HepG2 (cell line): ENCODE data around the gene GNB3. TPM values are rescaled to one million over a fixed set of nuclear protein-coding genes. Genes with fewer than 3 reads are reported as not detected.
A peak's percentile ranks its signal among the peaks of the same experiment; 100 is the strongest.

Experiments
- ATAC-seq: fragments of 200-7000 bp; cut with Tn5 transposase; 3 replicates; pipeline ENCODE4 v1.9.1; 2020; ENCODE audit warnings: mild to moderate bottlenecking, moderate library complexity
- BruUV-seq: library from RNA; stranded (reverse); fragments of 400-500 nt; replicated peaks from 2 replicates; lab custom pipeline; 2021; lab: Mats Ljungman, UMichigan
- CTCF ChIA-PET: fragments of 300-600 bp; formaldehyde crosslinking; extraction: SDS; loops from one replicate; lab custom pipeline; 2021; ENCODE audit warnings: low total read pairs, inconsistent platforms, low intra/inter-chr PET ratio; lab: Yijun Ruan, JAX
- POLR2A ChIA-PET: fragments of 350-600 bp; sonication (Branson Sonifier 250); formaldehyde crosslinking; loops from one replicate; lab custom pipeline; 2020; ENCODE audit warnings: antibody characterized with exemption, inconsistent platforms; lab: Yijun Ruan, JAX
- DNase-seq: peaks from one replicate; pipeline ENCODE4 v3.0.0-alpha.2; 2015; ENCODE audit warnings: low spot score
- FAIRE-seq: peaks from 3 replicates; lab custom pipeline; 2011; peaks lifted over from hg19 to GRCh38; lab: Jason Lieb, UNC
- H2AFZ ChIP-seq: one replicate; pipeline ENCODE4 v1.6.1; 2011; ENCODE audit warnings: low read length, inconsistent platforms
- H3K27ac ChIP-seq: fragments of 300-600 bp; 3 replicates; pipeline ENCODE4 v1.8.0; 2011; ENCODE audit warnings: mixed run types, mild to moderate bottlenecking, mixed read lengths, low read length, inconsistent platforms; ENCODE audit not compliant: insufficient read depth; ENCODE audit errors: extremely low read length
- H3K27me3 ChIP-seq, 2 experiments: fragments of 200-600 bp in 1 of 2; 2 replicates in 1 of 2; 3 replicates in 1 of 2; pipeline versions ENCODE4 v1.6.0 to v1.8.0; 2011; ENCODE audit warnings: low read length in 2 of 2, mild to moderate bottlenecking in 2 of 2, moderate library complexity in 2 of 2, inconsistent platforms in 1 of 2; ENCODE audit not compliant: insufficient read depth in 2 of 2, control insufficient read depth in 1 of 2
- H3K36me3 ChIP-seq, 2 experiments: fragments of 200-600 bp in 1 of 2; replicated peaks in 1 of 2; 2 replicates in 1 of 2; 3 replicates in 1 of 2; pipeline versions ENCODE4 v1.5.1 to v1.8.0; 2011; ENCODE audit warnings: low read length in 2 of 2, inconsistent platforms in 1 of 2; ENCODE audit not compliant: insufficient read depth in 2 of 2, control insufficient read depth in 1 of 2
- H3K4me1 ChIP-seq: 2 replicates; pipeline ENCODE4 v1.5.1; 2012; ENCODE audit warnings: low read length, inconsistent platforms; ENCODE audit not compliant: insufficient read depth
- H3K4me2 ChIP-seq: 2 replicates; pipeline ENCODE4 v1.6.0; 2011; ENCODE audit warnings: low read depth, low read length, inconsistent platforms
- H3K4me3 ChIP-seq, 3 experiments: fragments of 200-600 bp in 1 of 3; sonication (generic), shearing (Covaris generic) in 1 of 3; replicated peaks in 1 of 3; 2 replicates each; pipeline ENCODE4 v1.5.1; 2011 to 2016; ENCODE audit warnings: low read length in 3 of 3, inconsistent platforms in 2 of 3, low read depth in 2 of 3, mild to moderate bottlenecking in 2 of 3, control low read depth in 1 of 3, mixed read lengths in 1 of 3; ENCODE audit not compliant: insufficient read depth in 1 of 3
- H3K79me2 ChIP-seq: one replicate; pipeline ENCODE4 v1.6.1; 2011; ENCODE audit warnings: low read length, inconsistent platforms; ENCODE audit not compliant: insufficient read depth
- H3K9ac ChIP-seq: 2 replicates; pipeline ENCODE4 v1.6.0; 2011; ENCODE audit warnings: mild to moderate bottlenecking, low read depth, low read length, inconsistent platforms; ENCODE audit not compliant: insufficient read depth
- H3K9me3 ChIP-seq: 2 replicates; pipeline ENCODE4 v1.5.1; 2012; ENCODE audit warnings: mild to moderate bottlenecking, low read length
- H4K20me1 ChIP-seq: 2 replicates; pipeline ENCODE4 v1.6.0; 2011; ENCODE audit warnings: inconsistent platforms, mild to moderate bottlenecking, low read length, moderate library complexity; ENCODE audit not compliant: insufficient read depth
- AGO1 ChIP-seq: fragments of 200-400 bp; formaldehyde crosslinking; IDR thresholded peaks from 2 replicates; pipeline ENCODE4 v1.6.1; 2017; ENCODE audit warnings: mild to moderate bottlenecking, low read depth, low read length, moderate library complexity; ENCODE audit not compliant: poor library complexity, severe bottlenecking
- GLI4 ChIP-seq: sonication (generic); formaldehyde crosslinking; IDR thresholded peaks from 2 replicates; pipeline ENCODE4 v1.5.1; 2020; ENCODE audit warnings: missing genetic modification reagents, mild to moderate bottlenecking, moderate library complexity, borderline replicate concordance
- HNRNPL ChIP-seq: fragments of 200-400 bp; formaldehyde crosslinking; IDR thresholded peaks from 2 replicates; pipeline ENCODE4 v1.6.1; 2017; ENCODE audit warnings: mild to moderate bottlenecking, low read depth, low read length
- HOXA3 ChIP-seq: sonication (generic); formaldehyde crosslinking; IDR thresholded peaks from 2 replicates; pipeline ENCODE4 v1.5.0; 2020; ENCODE audit warnings: missing genetic modification reagents
- HOXA5 ChIP-seq: sonication (generic); formaldehyde crosslinking; IDR thresholded peaks from 2 replicates; pipeline ENCODE4 v1.4.0; 2020; ENCODE audit warnings: missing genetic modification reagents
- MLLT10 ChIP-seq: sonication (generic); formaldehyde crosslinking; IDR thresholded peaks from 2 replicates; pipeline ENCODE4 v1.4.0; 2020; ENCODE audit warnings: missing genetic modification reagents
- PAWR ChIP-seq: sonication (generic); formaldehyde crosslinking; IDR thresholded peaks from 2 replicates; pipeline ENCODE4 v1.4.0; 2020; ENCODE audit warnings: missing genetic modification reagents, mild to moderate bottlenecking, borderline replicate concordance
- SATB2 ChIP-seq: sonication (generic); formaldehyde crosslinking; IDR thresholded peaks from 2 replicates; pipeline ENCODE4 v1.5.0; 2020; ENCODE audit warnings: missing genetic modification reagents
- SNAPC2 ChIP-seq: sonication (generic); formaldehyde crosslinking; IDR thresholded peaks from 2 replicates; pipeline ENCODE4 v1.8.1; 2022; ENCODE audit warnings: mild to moderate bottlenecking, missing genetic modification reagents
- TARDBP ChIP-seq: sonication (generic); formaldehyde crosslinking; IDR thresholded peaks from 2 replicates; pipeline ENCODE4 v1.8.0; 2022; ENCODE audit warnings: mild to moderate bottlenecking, missing genetic modification reagents
- TGIF2 ChIP-seq: IDR thresholded peaks from 2 replicates; pipeline ENCODE4 v1.6.1; 2016; ENCODE audit warnings: control low read depth, missing compliant biosample characterization
- ZBTB7A ChIP-seq: sonication (generic); formaldehyde crosslinking; IDR thresholded peaks from 2 replicates; pipeline ENCODE4 v1.8.0; 2022; ENCODE audit warnings: mild to moderate bottlenecking, missing genetic modification reagents
- ZFP1 ChIP-seq: IDR thresholded peaks from 2 replicates; pipeline ENCODE4 v1.6.1; 2016
- ZNF101 ChIP-seq: sonication (generic); formaldehyde crosslinking; IDR thresholded peaks from 2 replicates; pipeline ENCODE4 v1.4.0; 2020; ENCODE audit warnings: mild to moderate bottlenecking, low read depth, missing genetic modification reagents, borderline replicate concordance
- ZNF543 ChIP-seq: sonication (generic); formaldehyde crosslinking; IDR thresholded peaks from 2 replicates; pipeline ENCODE4 v1.4.0; 2020; ENCODE audit warnings: mild to moderate bottlenecking, missing genetic modification reagents
- ZNF547 ChIP-seq: sonication (generic); formaldehyde crosslinking; IDR thresholded peaks from 2 replicates; pipeline ENCODE4 v1.5.1; 2020; ENCODE audit warnings: mild to moderate bottlenecking, missing genetic modification reagents
- ZNF556 ChIP-seq: sonication (generic); formaldehyde crosslinking; IDR thresholded peaks from 2 replicates; pipeline ENCODE4 v1.4.0; 2020; ENCODE audit warnings: mild to moderate bottlenecking, missing genetic modification reagents, borderline replicate concordance
- ZNF577 ChIP-seq: sonication (generic); formaldehyde crosslinking; IDR thresholded peaks from 2 replicates; pipeline ENCODE4 v1.4.0; 2020; ENCODE audit warnings: mild to moderate bottlenecking, low read depth, missing genetic modification reagents, borderline replicate concordance
- ZNF724P ChIP-seq: sonication (generic); formaldehyde crosslinking; IDR thresholded peaks from 2 replicates; pipeline ENCODE4 v1.8.0; 2022; ENCODE audit warnings: missing genetic modification reagents, borderline replicate concordance
- WGBS: methylation state at CpG from one replicate; pipeline ENCODE4 v1.1.6; 2017; ENCODE audit warnings: low lambda C conversion rate; 5-methylcytosine and 5-hydroxymethylcytosine counted together
- in situ Hi-C: cut with HindIII; loops from 2 replicates; pipeline ENCODE4 v1.10.0; 2017; ENCODE audit warnings: low pct_unique_long_range_greater_than_20kb; ENCODE audit not compliant: extremely low pct_ligation_motif_present
- intact Hi-C: fragments of 100-400 bp; cut with micrococcal nuclease; formaldehyde crosslinking; loops from one replicate; pipeline ENCODE4 v1.10.0; 2022; ENCODE audit not compliant: unreplicated experiment
- polyA plus RNA-seq, 8 experiments: library from polyadenylated mRNA; depleted of rRNA in 3 of 8; stranded (reverse) in 7 of 8; unstranded in 1 of 8; fragments of >200 nt; fragmentation: Illumina TruSeq in 4 of 8; extraction: Trizol in 4 of 8; gene quantifications; 2 replicates each; pipeline versions ENCODE4 v1.2.1 to v1.2.3, GENCODE V29; 2011 to 2016; ENCODE audit warnings: low read depth in 4 of 8, missing spikeins in 1 of 8, mixed read lengths in 1 of 8; ENCODE audit not compliant: insufficient read depth in 1 of 8
- total RNA-seq, 5 experiments: library from RNA; depleted of rRNA; stranded (reverse); fragments of >200 nt; fragmentation: Illumina TruSeq; extraction: Trizol; gene quantifications; 2 replicates each; pipeline ENCODE4 v1.2.3, GENCODE V29; 2016; ENCODE audit warnings: low read depth in 1 of 5
- TF ChIP-seq, protein P1 (sequence below): sonication (generic); formaldehyde crosslinking; conservative IDR thresholded peaks from 2 replicates; pipeline ENCODE4 v1.4.0; 2020; ENCODE audit warnings: missing genetic modification reagents
- TF ChIP-seq, protein P2 (sequence below): sonication (generic); formaldehyde crosslinking; IDR thresholded peaks from 2 replicates; pipeline ENCODE4 v1.8.1; 2022; ENCODE audit warnings: low read depth, mild to moderate bottlenecking, missing genetic modification reagents

Gene GNB3
- total and polyA plus RNA-seq, 2 of the 13 experiments (the other 11 are each of a cell fraction or from before 2014, with no cell fraction given): 1.3 to 3.6 TPM

DNA sequence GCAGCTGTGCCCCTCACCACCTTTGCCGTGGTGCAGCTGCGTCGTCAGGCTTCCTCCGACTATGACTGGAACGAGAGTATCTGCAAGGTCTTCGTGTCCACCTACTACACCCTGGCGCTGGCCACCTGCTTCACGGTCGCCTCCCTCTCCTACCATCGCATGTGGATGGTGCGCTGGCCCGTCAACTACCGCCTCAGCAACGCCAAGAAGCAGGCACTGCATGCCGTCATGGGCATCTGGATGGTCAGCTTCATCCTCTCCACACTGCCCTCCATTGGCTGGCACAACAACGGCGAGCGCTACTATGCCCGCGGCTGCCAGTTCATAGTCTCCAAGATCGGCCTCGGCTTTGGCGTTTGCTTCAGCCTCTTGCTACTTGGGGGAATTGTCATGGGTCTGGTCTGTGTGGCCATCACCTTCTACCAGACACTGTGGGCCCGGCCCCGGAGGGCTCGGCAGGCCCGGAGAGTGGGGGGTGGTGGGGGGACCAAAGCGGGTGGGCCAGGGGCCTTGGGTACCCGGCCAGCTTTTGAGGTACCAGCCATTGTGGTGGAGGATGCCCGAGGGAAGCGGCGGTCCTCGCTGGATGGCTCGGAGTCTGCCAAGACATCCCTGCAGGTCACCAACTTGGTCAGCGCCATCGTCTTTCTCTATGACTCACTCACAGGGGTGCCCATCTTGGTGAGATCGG, 16.5 kb upstream of the GNB3 start:
- H3K27ac ChIP-seq: no peak overlapping the region
- H3K4me3 ChIP-seq: no peak overlapping the region
- in situ Hi-C loops (no loop called here), intact Hi-C loops (loop anchor here (2.0 to 10.0 kb wide), 2 partner anchors 45 to 209 kb away; no protein-coding TSS in a partner anchor)
- no peak overlapping the region for H3K9ac ChIP-seq
- 93% methylated on average over 29 of the region's 37 CpGs for WGBS
- no peak overlapping the region for H2AFZ ChIP-seq
- peaks cover 12% of the 10 kb centered on the region for H3K79me2 ChIP-seq
- ChIA-PET POLR2A (interaction anchor here (1.0 to 1.2 kb wide), 2 partner anchors 71 kb away, joined by 6 read pairs; partner anchors contain the start of gene MLF2), CTCF (interaction anchor here (0.8 to 1.9 kb wide), 2 partner anchors 89 to 206 kb away, joined by 3 to 24 read pairs; no protein-coding TSS in a partner anchor)
- no peak for DNase-seq
- TSS peak; percentile 6 for BruUV-seq
- H3K36me3 ChIP-seq: no peaks in the 10 kb centered on the region
- peaks cover 5 to 19% of the 10 kb centered on the region in 2 experiments; a peak in 4 of 5 replicates for H3K27me3 ChIP-seq
- H4K20me1 ChIP-seq: no peaks in the 10 kb centered on the region
- no peak for ATAC-seq
- no peak for FAIRE-seq
- peaks cover 34% of the 10 kb centered on the region for H3K4me1 ChIP-seq
- H3K9me3 ChIP-seq: no peaks in the 10 kb centered on the region
- H3K4me2 ChIP-seq: no peak overlapping the region
- TF ChIP-seq ZBTB7A (CRISPR knock-in tag) (no peak), ZNF556 (CRISPR knock-in tag) (no peak), HOXA5 (CRISPR knock-in tag) (no peak), PAWR (CRISPR knock-in tag) (no peak), TARDBP (CRISPR knock-in tag) (no peak), ZNF101 (no peak), GLI4 (no peak), TGIF2 (CRISPR knock-in tag) (no peak), ZNF577 (no peak), HOXA3 (CRISPR knock-in tag) (0 out of 2 replicates have a peak, but pooled peaks have one; percentile 40), AGO1 (peak; percentile 78), HNRNPL (0 out of 2 replicates have a peak, but pooled peaks have one; percentile 56), MLLT10 (CRISPR knock-in tag) (no peak), ZNF724P (CRISPR knock-in tag) (no peak), ZNF547 (CRISPR knock-in tag) (no peak), ZFP1 (CRISPR knock-in tag) (no peak), SNAPC2 (CRISPR knock-in tag) (no peak), SATB2 (CRISPR knock-in tag) (no peak), ZNF543 (CRISPR knock-in tag) (no peak)
- TF ChIP-seq, protein P1, sequence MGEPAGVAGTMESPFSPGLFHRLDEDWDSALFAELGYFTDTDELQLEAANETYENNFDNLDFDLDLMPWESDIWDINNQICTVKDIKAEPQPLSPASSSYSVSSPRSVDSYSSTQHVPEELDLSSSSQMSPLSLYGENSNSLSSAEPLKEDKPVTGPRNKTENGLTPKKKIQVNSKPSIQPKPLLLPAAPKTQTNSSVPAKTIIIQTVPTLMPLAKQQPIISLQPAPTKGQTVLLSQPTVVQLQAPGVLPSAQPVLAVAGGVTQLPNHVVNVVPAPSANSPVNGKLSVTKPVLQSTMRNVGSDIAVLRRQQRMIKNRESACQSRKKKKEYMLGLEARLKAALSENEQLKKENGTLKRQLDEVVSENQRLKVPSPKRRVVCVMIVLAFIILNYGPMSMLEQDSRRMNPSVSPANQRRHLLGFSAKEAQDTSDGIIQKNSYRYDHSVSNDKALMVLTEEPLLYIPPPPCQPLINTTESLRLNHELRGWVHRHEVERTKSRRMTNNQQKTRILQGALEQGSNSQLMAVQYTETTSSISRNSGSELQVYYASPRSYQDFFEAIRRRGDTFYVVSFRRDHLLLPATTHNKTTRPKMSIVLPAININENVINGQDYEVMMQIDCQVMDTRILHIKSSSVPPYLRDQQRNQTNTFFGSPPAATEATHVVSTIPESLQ (CRISPR knock-in tag): no peak
- TF ChIP-seq, protein P2, sequence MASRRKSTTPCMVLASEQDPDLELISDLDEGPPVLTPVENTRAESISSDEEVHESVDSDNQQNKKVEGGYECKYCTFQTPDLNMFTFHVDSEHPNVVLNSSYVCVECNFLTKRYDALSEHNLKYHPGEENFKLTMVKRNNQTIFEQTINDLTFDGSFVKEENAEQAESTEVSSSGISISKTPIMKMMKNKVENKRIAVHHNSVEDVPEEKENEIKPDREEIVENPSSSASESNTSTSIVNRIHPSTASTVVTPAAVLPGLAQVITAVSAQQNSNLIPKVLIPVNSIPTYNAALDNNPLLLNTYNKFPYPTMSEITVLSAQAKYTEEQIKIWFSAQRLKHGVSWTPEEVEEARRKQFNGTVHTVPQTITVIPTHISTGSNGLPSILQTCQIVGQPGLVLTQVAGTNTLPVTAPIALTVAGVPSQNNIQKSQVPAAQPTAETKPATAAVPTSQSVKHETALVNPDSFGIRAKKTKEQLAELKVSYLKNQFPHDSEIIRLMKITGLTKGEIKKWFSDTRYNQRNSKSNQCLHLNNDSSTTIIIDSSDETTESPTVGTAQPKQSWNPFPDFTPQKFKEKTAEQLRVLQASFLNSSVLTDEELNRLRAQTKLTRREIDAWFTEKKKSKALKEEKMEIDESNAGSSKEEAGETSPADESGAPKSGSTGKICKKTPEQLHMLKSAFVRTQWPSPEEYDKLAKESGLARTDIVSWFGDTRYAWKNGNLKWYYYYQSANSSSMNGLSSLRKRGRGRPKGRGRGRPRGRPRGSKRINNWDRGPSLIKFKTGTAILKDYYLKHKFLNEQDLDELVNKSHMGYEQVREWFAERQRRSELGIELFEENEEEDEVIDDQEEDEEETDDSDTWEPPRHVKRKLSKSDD (CRISPR knock-in tag): 0 out of 2 replicates have a peak, but pooled peaks have one; percentile 58
